Endothelial cell of umbilical vein (primary cell): Measurements from ENCODE around the gene ZG16. TPM values are rescaled to one million over a fixed set of nuclear protein-coding genes. Genes with fewer than 3 reads are reported as not detected.

ENCODE experiments used
- BruUV-seq: library from RNA; stranded (reverse); fragments of 400-500 nt; replicated peaks from 2 replicates; lab custom pipeline; 2021; lab: Mats Ljungman, UMichigan
- CTCF ChIA-PET: fragments of 300-600, 350-600 bp; sonication (Branson Sonifier 250); formaldehyde crosslinking; loops from one replicate; lab custom pipeline; 2021; ENCODE audit warnings: antibody characterized with exemption, inconsistent platforms; lab: Charles Lee
- POLR2A ChIA-PET: fragments of 300-600, 350-600 bp; sonication (Branson Sonifier 250); formaldehyde crosslinking; loops from one replicate; lab custom pipeline; 2021; ENCODE audit warnings: antibody characterized with exemption, inconsistent platforms; lab: Charles Lee
- DNase-seq: peaks from one replicate; pipeline ENCODE4 v3.0.0-alpha.2; 2011; ENCODE audit warnings: low read depth, low spot score
- FAIRE-seq: peaks from 2 replicates; lab custom pipeline; 2011; peaks lifted over from hg19 to GRCh38; lab: Jason Lieb, UNC
- H2AFZ ChIP-seq: 2 replicates; pipeline ENCODE4 v1.6.0; 2012; ENCODE audit warnings: low read depth, low read length, control low read depth, inconsistent platforms
- H3K27ac ChIP-seq: 2 replicates; pipeline ENCODE4 v1.5.1; 2011; ENCODE audit warnings: low read depth, mild to moderate bottlenecking, control low read depth, low read length, moderate library complexity; ENCODE audit not compliant: insufficient read depth
- H3K27me3 ChIP-seq, 2 experiments: 2 replicates each; pipeline versions ENCODE4 v1.6.0 to v1.6.1; 2011; ENCODE audit warnings: low read length in 2 of 2, mixed read lengths in 1 of 2; ENCODE audit not compliant: control insufficient read depth in 2 of 2, insufficient read depth in 2 of 2
- H3K36me3 ChIP-seq, 2 experiments: 2 replicates in 1 of 2; 3 replicates in 1 of 2; pipeline ENCODE4 v1.5.1; 2011; ENCODE audit warnings: low read length in 2 of 2, mild to moderate bottlenecking in 1 of 2, moderate library complexity in 1 of 2; ENCODE audit not compliant: control insufficient read depth in 2 of 2, insufficient read depth in 2 of 2; ENCODE audit errors: extremely low read depth in 1 of 2
- H3K4me1 ChIP-seq: 3 replicates; pipeline ENCODE4 v1.5.1; 2011; ENCODE audit warnings: mild to moderate bottlenecking, low read length; ENCODE audit not compliant: control insufficient read depth, insufficient read depth; ENCODE audit errors: extremely low read depth
- H3K4me2 ChIP-seq: 2 replicates; pipeline ENCODE4 v1.6.1; 2011; ENCODE audit warnings: low read length, control low read depth, mixed read lengths; ENCODE audit not compliant: insufficient read depth
- H3K4me3 ChIP-seq, 3 experiments: fragments of 200-600 bp in 1 of 3; sonication (generic), shearing (Covaris generic) in 1 of 3; replicated peaks in 1 of 3; 2 replicates each; pipeline ENCODE4 v1.5.1; 2011 to 2016; ENCODE audit warnings: control low read depth in 3 of 3, low read length in 3 of 3, mild to moderate bottlenecking in 2 of 3, inconsistent platforms in 1 of 3, low read depth in 1 of 3, moderate library complexity in 1 of 3; ENCODE audit not compliant: insufficient read depth in 1 of 3
- H3K79me2 ChIP-seq: 2 replicates; pipeline ENCODE4 v1.6.0; 2012; ENCODE audit warnings: low read length, inconsistent platforms; ENCODE audit not compliant: control insufficient read depth, insufficient read depth
- H3K9ac ChIP-seq: replicated peaks from 2 replicates; pipeline ENCODE3; 2011; ENCODE audit warnings: low read length, control low read depth; ENCODE audit not compliant: insufficient read depth; ENCODE audit errors: extremely low read depth
- H3K9me1 ChIP-seq: replicated peaks from 3 replicates; pipeline ENCODE4 v1.6.0; 2011; ENCODE audit warnings: mild to moderate bottlenecking, low read length; ENCODE audit not compliant: control insufficient read depth, insufficient read depth; ENCODE audit errors: extremely low read depth
- H3K9me3 ChIP-seq: replicated peaks from 2 replicates; pipeline ENCODE4 v1.5.1; 2012; ENCODE audit warnings: low read length, inconsistent platforms; ENCODE audit not compliant: control insufficient read depth, insufficient read depth
- H4K20me1 ChIP-seq: replicated peaks from 2 replicates; pipeline ENCODE3; 2011; ENCODE audit warnings: mild to moderate bottlenecking, low read length; ENCODE audit not compliant: control insufficient read depth, insufficient read depth; ENCODE audit errors: extremely low read depth
- CTCF ChIP-seq, 2 donors: IDR thresholded peaks; 1 replicate in 1 of 2; 2 replicates in 1 of 2; pipeline ENCODE4 v1.5.1; 2011; ENCODE audit warnings: low read length in 2 of 2, mild to moderate bottlenecking in 2 of 2, moderate library complexity in 2 of 2, control low read depth in 1 of 2, inconsistent platforms in 1 of 2, low read depth in 1 of 2; ENCODE audit not compliant: insufficient read depth in 1 of 2; ENCODE audit errors: extremely low read depth in 1 of 2
- EZH2 ChIP-seq: IDR thresholded peaks from 2 replicates; pipeline ENCODE4 v1.6.1; 2012; ENCODE audit warnings: borderline replicate concordance, low read depth, mild to moderate bottlenecking, moderate library complexity, low read length, inconsistent platforms; ENCODE audit not compliant: severe bottlenecking
- FOS ChIP-seq: IDR thresholded peaks from 2 replicates; pipeline ENCODE4 v1.6.1; 2011; ENCODE audit warnings: mild to moderate bottlenecking, low read length, moderate library complexity, borderline replicate concordance; ENCODE audit not compliant: insufficient read depth
- GATA2 ChIP-seq: IDR thresholded peaks from 2 replicates; pipeline ENCODE4 v1.7.0; 2011; ENCODE audit warnings: low read depth, mild to moderate bottlenecking, moderate library complexity, mixed read lengths, low read length; ENCODE audit not compliant: insufficient read length, insufficient read depth
- JUN ChIP-seq: IDR thresholded peaks from 2 replicates; pipeline ENCODE4 v1.6.1; 2011; ENCODE audit warnings: borderline replicate concordance, low read depth; ENCODE audit not compliant: insufficient read length, insufficient read depth
- MYC ChIP-seq: IDR thresholded peaks from one replicate; pipeline ENCODE4 v1.6.1; 2011; ENCODE audit warnings: mild to moderate bottlenecking, low read depth, low read length
- POLR2A ChIP-seq: IDR thresholded peaks from 2 replicates; pipeline ENCODE4 v1.6.1; 2012; ENCODE audit warnings: low read depth, mild to moderate bottlenecking, control low read depth, low read length
- POLR2AphosphoS5 ChIP-seq: IDR thresholded peaks from 2 replicates; pipeline ENCODE4 v1.6.1; 2012; ENCODE audit warnings: low read depth, mild to moderate bottlenecking, control low read depth, low read length, moderate library complexity; ENCODE audit not compliant: insufficient read depth
- dilution Hi-C: fragments of 300-500 bp; cut with MboI; formaldehyde crosslinking; loops from one replicate; pipeline ENCODE4 v1.15.0; 2019; ENCODE audit warnings: low sequenced_read_pairs; ENCODE audit not compliant: extremely low pct_ligation_motif_present
- intact Hi-C: fragments of 100-400 bp; cut with micrococcal nuclease; formaldehyde crosslinking; loops from one replicate; pipeline ENCODE4 v1.10.0; 2022
- polyA plus RNA-seq, 4 experiments: library from polyadenylated mRNA; depleted of rRNA in 3 of 4; stranded (reverse) in 3 of 4; unstranded in 1 of 4; fragments of >200 nt; gene quantifications; 2 replicates each; pipeline versions ENCODE4 v1.2.1 to v1.2.3, GENCODE V29; 2011 to 2012; ENCODE audit warnings: missing spikeins in 1 of 4
- small RNA-seq: library from RNA; depleted of rRNA; stranded (forward); fragments of <200 nt; gene quantifications from one replicate; pipeline ENCODE3, GENCODE V24; 2012; ENCODE audit warnings: low replicate concordance, low read depth; ENCODE audit not compliant: insufficient read depth, insufficient read length
- total RNA-seq: library from RNA; stranded (reverse); gene quantifications from 2 replicates; pipeline ENCODE4 v1.2.3, GENCODE V29; 2021
- TF ChIP-seq, protein P1 (sequence below): IDR thresholded peaks from 2 replicates; pipeline ENCODE4 v1.6.1; 2011; ENCODE audit not compliant: insufficient read depth, insufficient read length

ZG16 gene
- total and polyA plus RNA-seq, 2 donors (not counting 3 experiments of a cell fraction or from before 2014, with no cell fraction given): not detected

- dilution Hi-C loops (no loop called here), intact Hi-C loops (no loop called here)
- Histone ChIP-seq H3K9me3 (no peaks in the 10 kb centered on the region), H4K20me1 (no peaks in the 10 kb centered on the region), H3K4me2 (no peak overlapping the region), H3K4me1 (no peaks in the 10 kb centered on the region), H3K27ac (no peak overlapping the region), H3K9me1 (no peaks in the 10 kb centered on the region), H3K27me3 (no peaks in the 10 kb centered on the region), H3K36me3 (peaks cover 0 to 14% of the 10 kb centered on the region in 2 experiments), H3K4me3 (no peak overlapping the region), H3K9ac (no peak overlapping the region), H3K79me2 (peaks cover 2% of the 10 kb centered on the region), H2AFZ (no peak overlapping the region)
- ChIA-PET CTCF (no interaction called here), POLR2A (no interaction called here)
- TF ChIP-seq, protein P1, sequence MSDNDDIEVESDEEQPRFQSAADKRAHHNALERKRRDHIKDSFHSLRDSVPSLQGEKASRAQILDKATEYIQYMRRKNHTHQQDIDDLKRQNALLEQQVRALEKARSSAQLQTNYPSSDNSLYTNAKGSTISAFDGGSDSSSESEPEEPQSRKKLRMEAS: no peak
- no peak for TF ChIP-seq CTCF (IDR thresholded peaks at IDR 0.05; ENCODE audit: extremely low read depth in 1 of 2, insufficient read depth in 1 of 2, low read depth in 1 of 2, low read length in 2 of 2)
- no peak for TF ChIP-seq POLR2A
- TF ChIP-seq POLR2AphosphoS5: no peak
- TF ChIP-seq JUN: no peak
- no peak for TF ChIP-seq MYC
- TF ChIP-seq FOS: no peak
- no peak for TF ChIP-seq EZH2
- no peak for TF ChIP-seq GATA2
- FAIRE-seq (no peak), DNase-seq (no peak)
- BruUV-seq: no TSS peak
Measured at GRCh38 chr16:29831490-29831889, 53.4 kb downstream of the ZG16 start.

Small RNAs within 50 kb of the gene (small RNA-seq; reads per million reads assigned to genes)
- gene AC009133.6 (not detected), gene AC120114.4 (not detected)

Other genes with a start within 250 kb of the ZG16 start
- not detected in 2 replicates for gene SPN, start 115.0 kb upstream of the ZG16 start, total RNA-seq
- not detected in 2 replicates for gene SPN, start 115.0 kb upstream of the ZG16 start, polyA plus RNA-seq
- 0.28 and 0.44 TPM in 2 replicates for gene QPRT, start 99.1 kb upstream of the ZG16 start, total RNA-seq
- gene QPRT, start 99.1 kb upstream of the ZG16 start, polyA plus RNA-seq: 0.40 and 0.41 TPM in 2 replicates
- not detected in 2 replicates for gene C16orf54, start 32.3 kb upstream of the ZG16 start, total RNA-seq
- gene C16orf54, start 32.3 kb upstream of the ZG16 start, polyA plus RNA-seq: not detected in 2 replicates
- 82.3 and 90.0 TPM in 2 replicates for gene KIF22, start 12.5 kb downstream of the ZG16 start, total RNA-seq
- gene KIF22, start 12.5 kb downstream of the ZG16 start, polyA plus RNA-seq: 67.3 and 67.9 TPM in 2 replicates
- 311 TPM in 2 replicates for gene MAZ, start 28.3 kb downstream of the ZG16 start, total RNA-seq
- 165 and 212 TPM in 2 replicates for gene MAZ, start 28.3 kb downstream of the ZG16 start, polyA plus RNA-seq
- gene PRRT2, start 33.9 kb downstream of the ZG16 start, total RNA-seq: 2.3 and 3.3 TPM in 2 replicates
- 3.3 and 3.4 TPM in 2 replicates for gene PRRT2, start 33.9 kb downstream of the ZG16 start, polyA plus RNA-seq
- 24.2 and 26.3 TPM in 2 replicates for gene PAGR1, start 37.9 kb downstream of the ZG16 start, total RNA-seq
- 13.0 and 15.9 TPM in 2 replicates for gene PAGR1, start 37.9 kb downstream of the ZG16 start, polyA plus RNA-seq
- gene MVP, start 42.2 kb downstream of the ZG16 start, total RNA-seq: 116 and 118 TPM in 2 replicates
- gene MVP, start 42.2 kb downstream of the ZG16 start, polyA plus RNA-seq: 47.0 and 49.8 TPM in 2 replicates
- 67.3 and 68.7 TPM in 2 replicates for gene CDIPT, start 85.0 kb downstream of the ZG16 start, total RNA-seq
- 161 and 179 TPM in 2 replicates for gene CDIPT, start 85.0 kb downstream of the ZG16 start, polyA plus RNA-seq
- 2.4 and 2.5 TPM in 2 replicates for gene SEZ6L2, start 121.3 kb downstream of the ZG16 start, total RNA-seq
- 4.5 and 5.6 TPM in 2 replicates for gene SEZ6L2, start 121.3 kb downstream of the ZG16 start, polyA plus RNA-seq
- 0.88 and 1.2 TPM in 2 replicates for gene ASPHD1, start 122.2 kb downstream of the ZG16 start, total RNA-seq
- gene ASPHD1, start 122.2 kb downstream of the ZG16 start, polyA plus RNA-seq: 0.90 and 1.1 TPM in 2 replicates
- gene KCTD13, start 148.0 kb downstream of the ZG16 start, total RNA-seq: 21.0 and 24.2 TPM in 2 replicates
- 22.6 and 25.0 TPM in 2 replicates for gene KCTD13, start 148.0 kb downstream of the ZG16 start, polyA plus RNA-seq
- gene TMEM219, start 183.8 kb downstream of the ZG16 start, total RNA-seq: 99.4 and 110 TPM in 2 replicates
- gene TMEM219, start 183.8 kb downstream of the ZG16 start, polyA plus RNA-seq: 182 and 201 TPM in 2 replicates
- 112 and 114 TPM in 2 replicates for gene TAOK2, start 195.6 kb downstream of the ZG16 start, total RNA-seq
- 52.8 and 57.5 TPM in 2 replicates for gene TAOK2, start 195.6 kb downstream of the ZG16 start, polyA plus RNA-seq
- 8.6 and 8.7 TPM in 2 replicates for gene HIRIP3, start 217.4 kb downstream of the ZG16 start, total RNA-seq
- gene HIRIP3, start 217.4 kb downstream of the ZG16 start, polyA plus RNA-seq: 6.7 and 7.2 TPM in 2 replicates
- 76.4 and 84.1 TPM in 2 replicates for gene INO80E, start 218.0 kb downstream of the ZG16 start, total RNA-seq
- gene INO80E, start 218.0 kb downstream of the ZG16 start, polyA plus RNA-seq: 41.7 and 42.7 TPM in 2 replicates
- gene DOC2A, start 232.8 kb downstream of the ZG16 start, total RNA-seq: 0.58 and 0.60 TPM in 2 replicates
- gene DOC2A, start 232.8 kb downstream of the ZG16 start, polyA plus RNA-seq: 0.63 and 1.1 TPM in 2 replicates
- not detected in 2 replicates for gene C16orf92, start 244.9 kb downstream of the ZG16 start, total RNA-seq
- gene C16orf92, start 244.9 kb downstream of the ZG16 start, polyA plus RNA-seq: not detected in 2 replicates